Testis (tissue), 3 donors: ENCODE results near the gene TBL1XR1. TPM values are rescaled to one million over a fixed set of nuclear protein-coding genes. Genes with fewer than 3 reads are reported as not detected.

Experiments used
- DNase-seq: peaks from one replicate; pipeline ENCODE4 v3.0.0-alpha.2; 2019
- H3K27ac ChIP-seq, 2 donors: fragments of 200-600 bp; sonication (generic); one replicate each; pipeline ENCODE4 v1.5.1; 2019
- H3K27me3 ChIP-seq: fragments of 200-600 bp; sonication (generic); one replicate; pipeline ENCODE4 v1.5.1; 2019
- H3K36me3 ChIP-seq: fragments of 200-600 bp; sonication (generic); one replicate; pipeline ENCODE4 v1.5.1; 2017; ENCODE audit warnings: low read depth; ENCODE audit errors: missing control alignments
- H3K4me1 ChIP-seq: fragments of 200-600 bp; sonication (generic); one replicate; pipeline ENCODE4 v1.5.1; 2019
- H3K4me3 ChIP-seq, 2 donors: fragments of 200-600 bp; sonication (generic); one replicate each; pipeline ENCODE4 v1.5.1; 2017 to 2019
- H3K9me3 ChIP-seq: fragments of 200-600 bp; sonication (generic); one replicate; pipeline ENCODE4 v1.5.1; 2017
- POLR2A ChIP-seq: fragments of 450-650 bp; IDR thresholded peaks from one replicate; pipeline ENCODE4 v1.6.1; 2017; ENCODE audit warnings: antibody characterized with exemption, mild to moderate bottlenecking, moderate library complexity
- WGBS, 2 donors: methylation state at CpG; one replicate each; pipeline ENCODE4 v1.1.5; 2018; 5-methylcytosine and 5-hydroxymethylcytosine counted together
- intact Hi-C: fragments of 100-400 bp; cut with DNase I; formaldehyde crosslinking; loops from one replicate; pipeline ENCODE4 v1.15.1; 2023; ENCODE audit warnings: low total_unique reads
- polyA plus RNA-seq: library from polyadenylated mRNA; stranded (reverse); fragments of 350-450 nt; fragmentation: Illumina TruSeq; extraction: RNeasy Lipid Tissue Mini Kit (QIAGEN cat#74804); gene quantifications from one replicate; pipeline ENCODE4 v1.2.3, GENCODE V29; 2014; ENCODE audit warnings: low read depth, low replicate concordance; ENCODE audit not compliant: insufficient read depth
- total RNA-seq, 2 donors: library from RNA; depleted of rRNA; stranded (reverse); fragments of >200 nt; gene quantifications; one replicate each; pipeline ENCODE4 v1.2.3, GENCODE V29; 2016
- TF ChIP-seq, protein P1 (sequence below), 3 experiments: fragments of 450-650 bp in 2 of 3; fragments of 200-600 bp in 1 of 3; sonication (generic) in 1 of 3; IDR thresholded peaks; one replicate each; pipeline ENCODE4 v1.5.1; 2016 to 2019; ENCODE audit warnings: antibody characterized with exemption in 3 of 3, mild to moderate bottlenecking in 2 of 3, moderate library complexity in 1 of 3

The TBL1XR1 gene
- total and polyA plus RNA-seq, 3 donors from 2014 or later = 44.2 to 67.6 (median 59.8) TPM

DNA sequence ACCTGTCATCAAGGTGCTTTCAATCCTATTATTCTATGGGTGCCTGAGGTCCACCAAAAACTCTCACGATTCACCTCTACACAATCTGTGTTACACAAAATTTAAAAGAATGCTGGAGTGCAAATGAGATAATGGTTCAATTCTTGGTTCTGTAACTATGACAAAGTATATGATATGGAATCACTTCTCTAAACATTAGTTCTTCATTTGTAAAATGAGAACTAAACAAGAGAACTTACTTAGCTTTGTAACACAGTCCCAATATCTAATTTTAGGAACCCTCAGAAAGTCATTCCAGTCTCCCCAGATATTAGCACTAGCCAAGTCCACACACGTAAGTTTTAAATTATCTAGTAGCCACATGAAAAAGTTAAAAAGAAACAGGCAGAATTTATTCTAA is 111.5 kb downstream of the TBL1XR1 start:
- TF ChIP-seq, protein P1, sequence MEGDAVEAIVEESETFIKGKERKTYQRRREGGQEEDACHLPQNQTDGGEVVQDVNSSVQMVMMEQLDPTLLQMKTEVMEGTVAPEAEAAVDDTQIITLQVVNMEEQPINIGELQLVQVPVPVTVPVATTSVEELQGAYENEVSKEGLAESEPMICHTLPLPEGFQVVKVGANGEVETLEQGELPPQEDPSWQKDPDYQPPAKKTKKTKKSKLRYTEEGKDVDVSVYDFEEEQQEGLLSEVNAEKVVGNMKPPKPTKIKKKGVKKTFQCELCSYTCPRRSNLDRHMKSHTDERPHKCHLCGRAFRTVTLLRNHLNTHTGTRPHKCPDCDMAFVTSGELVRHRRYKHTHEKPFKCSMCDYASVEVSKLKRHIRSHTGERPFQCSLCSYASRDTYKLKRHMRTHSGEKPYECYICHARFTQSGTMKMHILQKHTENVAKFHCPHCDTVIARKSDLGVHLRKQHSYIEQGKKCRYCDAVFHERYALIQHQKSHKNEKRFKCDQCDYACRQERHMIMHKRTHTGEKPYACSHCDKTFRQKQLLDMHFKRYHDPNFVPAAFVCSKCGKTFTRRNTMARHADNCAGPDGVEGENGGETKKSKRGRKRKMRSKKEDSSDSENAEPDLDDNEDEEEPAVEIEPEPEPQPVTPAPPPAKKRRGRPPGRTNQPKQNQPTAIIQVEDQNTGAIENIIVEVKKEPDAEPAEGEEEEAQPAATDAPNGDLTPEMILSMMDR (IDR thresholded peaks at IDR 0.05) = no peak
- TF ChIP-seq POLR2A = no peak

DNA sequence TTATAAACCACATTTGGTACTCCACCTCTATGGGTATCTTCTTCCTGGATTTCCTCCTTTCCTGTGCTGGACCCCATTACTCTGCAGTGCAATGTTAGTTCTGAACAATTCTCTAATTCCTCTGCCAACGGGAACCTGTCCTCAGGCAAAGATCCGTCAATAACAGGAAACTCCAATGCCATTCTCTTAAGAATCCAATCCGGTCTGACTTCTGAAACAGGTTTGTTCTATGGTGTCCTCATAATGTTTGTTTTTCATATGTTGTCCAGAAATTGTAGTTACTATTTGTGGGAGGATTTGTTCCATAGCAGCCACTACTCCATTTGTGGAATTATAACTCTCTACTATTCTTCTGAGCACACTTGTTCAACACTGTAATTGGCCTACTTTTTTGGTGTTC is 112.7 kb downstream of the TBL1XR1 start:
- Histone ChIP-seq H3K4me1 (no peaks in the 10 kb centered on the region), H3K27me3 (no peaks in the 10 kb centered on the region), H3K36me3 (no peaks in the 10 kb centered on the region), H3K9me3 (no peaks in the 10 kb centered on the region), H3K27ac (no peak overlapping the region), H3K4me3 (no peak overlapping the region)
- 91 to 95% methylated on average over 3 of the region's 3 CpGs for WGBS, 2 donors
- intact Hi-C loops = no loop called here
- TF ChIP-seq, protein P1 (IDR thresholded peaks at IDR 0.05) = no peak
- no peak for TF ChIP-seq POLR2A
- no peak for DNase-seq

More for the DNA sequence above, 111.5 kb downstream of the TBL1XR1 start:
- no peaks in the 10 kb centered on the region for H3K4me1 ChIP-seq
- DNase-seq = no peak
- intact Hi-C loops = no loop called here
- H3K36me3 ChIP-seq = no peaks in the 10 kb centered on the region
- no peaks in the 10 kb centered on the region for H3K9me3 ChIP-seq
- 86% methylated on average over 2 of the region's 2 CpGs for WGBS, 2 donors
- no peaks in the 10 kb centered on the region for H3K27me3 ChIP-seq
- no peak overlapping the region for H3K27ac ChIP-seq
- H3K4me3 ChIP-seq = no peak overlapping the region

DNA sequence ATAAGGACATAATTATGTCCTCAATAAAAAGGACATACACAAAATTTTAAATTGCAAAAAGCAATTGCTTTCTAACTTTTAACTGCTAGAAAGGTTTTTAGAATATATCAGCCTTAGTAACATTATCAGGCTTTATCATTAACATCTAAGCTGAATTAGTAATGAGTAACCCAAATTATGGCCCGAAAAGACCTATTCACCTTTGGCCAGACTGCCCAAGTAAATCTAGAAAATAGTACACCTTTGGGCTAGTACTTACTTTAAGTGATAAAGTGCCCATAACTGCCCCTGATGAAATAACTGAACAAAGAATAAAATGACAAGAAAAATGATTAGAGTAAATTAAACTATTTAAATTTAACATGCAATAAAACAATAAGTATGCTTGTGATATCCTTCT is 117.2 kb downstream of the TBL1XR1 start:
- Histone ChIP-seq H3K36me3 (no peaks in the 10 kb centered on the region), H3K27ac (no peak overlapping the region), H3K4me1 (no peaks in the 10 kb centered on the region), H3K4me3 (no peak overlapping the region), H3K9me3 (no peaks in the 10 kb centered on the region), H3K27me3 (no peaks in the 10 kb centered on the region)
- WGBS, 2 donors = 92 to 96% methylated on average over 1 of the region's 1 CpG
- TF ChIP-seq, protein P1 (IDR thresholded peaks at IDR 0.05) = no peak
- TF ChIP-seq POLR2A = no peak
- intact Hi-C loops = no loop called here
- no peak for DNase-seq

DNA sequence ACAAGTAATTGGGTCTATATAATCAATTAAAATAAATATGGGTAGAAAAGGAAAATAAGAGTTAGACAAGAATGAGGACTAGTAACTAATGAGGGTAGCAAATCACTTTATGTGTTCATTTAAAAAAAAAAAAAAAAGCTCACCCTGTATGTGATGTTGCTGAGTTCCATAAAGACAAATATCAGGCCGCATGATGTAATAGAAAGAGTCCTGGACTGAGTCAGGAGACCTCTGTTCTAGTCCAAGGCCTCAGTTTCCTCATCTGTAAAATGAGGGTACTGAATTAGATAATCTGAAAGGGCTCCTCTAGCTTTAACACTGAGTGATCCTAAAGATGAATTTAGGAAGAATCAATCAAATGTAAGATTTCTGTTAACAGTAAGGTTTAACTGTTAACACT is 117.6 kb downstream of the TBL1XR1 start:
- intact Hi-C loops = no loop called here
- no peaks in the 10 kb centered on the region for H3K4me1 ChIP-seq
- TF ChIP-seq POLR2A = no peak
- TF ChIP-seq, protein P1 (IDR thresholded peaks at IDR 0.05) = no peak
- H3K27me3 ChIP-seq = no peaks in the 10 kb centered on the region
- no peaks in the 10 kb centered on the region for H3K36me3 ChIP-seq
- H3K9me3 ChIP-seq = no peaks in the 10 kb centered on the region
- no peak overlapping the region for H3K27ac ChIP-seq
- 81 to 96% methylated on average over 1 of the region's 1 CpG for WGBS, 2 donors
- H3K4me3 ChIP-seq = no peak overlapping the region
- no peak for DNase-seq

DNA sequence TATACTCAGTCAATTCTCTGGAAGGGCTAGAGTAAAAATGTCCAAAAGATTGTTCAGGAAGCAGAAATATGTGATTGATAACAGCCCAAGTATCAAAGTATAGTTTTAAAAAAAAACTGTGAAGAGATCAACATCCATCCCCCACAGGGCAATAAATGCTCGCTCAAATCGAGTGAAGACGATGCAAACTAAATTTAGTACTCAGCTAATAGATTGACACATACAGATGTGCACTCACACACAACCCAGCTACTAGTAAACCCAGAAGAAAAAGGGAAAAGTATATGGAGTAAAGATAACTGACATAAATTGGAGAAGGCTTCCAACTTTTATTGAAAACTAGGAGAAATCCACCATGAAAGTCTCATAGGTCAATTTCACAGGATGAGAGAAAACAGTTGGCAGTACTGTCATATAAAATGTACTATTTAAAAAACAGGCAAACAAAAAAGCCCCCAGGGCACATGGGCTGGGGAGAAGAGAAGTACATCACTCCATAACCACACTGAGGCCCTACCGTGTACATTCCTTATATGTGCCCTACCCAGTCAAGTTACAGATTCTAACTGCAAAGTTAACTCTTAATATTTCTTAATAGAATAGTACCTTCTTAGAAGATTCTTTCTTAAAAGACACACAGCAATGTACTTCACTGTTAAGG is 125.7 kb downstream of the TBL1XR1 start:
- Histone ChIP-seq H3K27me3 (no peaks in the 10 kb centered on the region), H3K36me3 (no peaks in the 10 kb centered on the region), H3K4me1 (no peaks in the 10 kb centered on the region), H3K27ac (no peak overlapping the region), H3K9me3 (no peaks in the 10 kb centered on the region), H3K4me3 (no peak overlapping the region)
- no peak for TF ChIP-seq POLR2A
- TF ChIP-seq, protein P1 (IDR thresholded peaks at IDR 0.05) = no peak
- intact Hi-C loops = no loop called here
- DNase-seq = no peak
- 78 to 82% methylated on average over 4 of the region's 4 CpGs for WGBS, 2 donors
